Left lobe of liver (tissue), 2 donors: ENCODE measurements around the gene SPOCK1. TPM values are rescaled to one million over a fixed set of nuclear protein-coding genes. Genes with fewer than 3 reads are reported as not detected.

Source experiments
- ATAC-seq: fragments of 200-7000 bp; cut with Tn5 transposase; one replicate; pipeline ENCODE4 v1.9.1; 2020; ENCODE audit warnings: mild to moderate bottlenecking, moderate library complexity
- DNase-seq: peaks from one replicate; pipeline ENCODE4 v3.0.0-alpha.2; 2020; ENCODE audit warnings: low spot score
- total RNA-seq: library from RNA; stranded (reverse); gene quantifications from one replicate; pipeline ENCODE4 v1.2.1, GENCODE V29; 2021
- donor health status: DM: no; HTN: no; CAD: no; lungs with moderate emphysema.
- donor health status: DM: no; HTN: yes; CAD: no.

The SPOCK1 gene
- total RNA-seq, 1 donor from 2014 or later, result 0.40 TPM

DNA sequence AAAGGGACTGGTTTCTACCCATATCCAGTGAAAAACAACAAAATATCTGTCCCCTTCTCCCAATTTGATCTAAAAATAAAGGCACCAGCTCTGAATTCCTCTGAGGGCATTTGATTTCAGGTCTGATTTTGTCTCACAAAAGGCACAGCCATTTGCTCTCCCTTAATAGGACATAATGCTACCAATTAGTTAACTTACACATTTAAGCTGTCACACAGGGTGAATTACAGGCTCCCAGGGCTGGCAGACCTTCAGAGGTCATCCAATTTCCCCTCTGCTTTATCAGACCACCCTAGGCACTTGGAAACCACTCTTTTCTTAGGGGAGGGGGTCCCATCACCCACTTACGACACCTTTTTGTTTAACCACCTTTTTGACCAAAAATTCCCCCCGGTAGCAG lies 319.9 kb downstream of the SPOCK1 start:
- ATAC-seq, result no peak
- no peak for DNase-seq

DNA sequence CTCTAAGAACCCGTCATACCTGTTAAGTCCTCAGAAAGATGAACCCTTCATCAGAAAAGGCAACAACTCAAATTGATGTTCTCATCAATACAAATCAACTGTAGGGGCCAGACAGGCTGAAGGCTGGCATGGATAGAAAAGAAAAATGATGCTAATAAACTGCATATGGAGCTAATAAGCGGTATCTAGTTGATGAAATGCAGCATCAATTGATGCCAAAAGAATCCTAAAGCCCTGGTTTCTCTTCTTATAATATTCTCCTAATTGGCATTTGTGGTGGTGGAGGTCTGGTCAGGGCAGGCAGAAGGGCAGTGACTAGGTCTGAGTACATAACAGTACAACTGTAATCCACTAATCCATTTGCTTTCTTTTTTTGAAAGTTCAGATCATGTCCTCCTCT lies 322.5 kb downstream of the SPOCK1 start:
- DNase-seq (no peak), ATAC-seq (no peak)

DNA sequence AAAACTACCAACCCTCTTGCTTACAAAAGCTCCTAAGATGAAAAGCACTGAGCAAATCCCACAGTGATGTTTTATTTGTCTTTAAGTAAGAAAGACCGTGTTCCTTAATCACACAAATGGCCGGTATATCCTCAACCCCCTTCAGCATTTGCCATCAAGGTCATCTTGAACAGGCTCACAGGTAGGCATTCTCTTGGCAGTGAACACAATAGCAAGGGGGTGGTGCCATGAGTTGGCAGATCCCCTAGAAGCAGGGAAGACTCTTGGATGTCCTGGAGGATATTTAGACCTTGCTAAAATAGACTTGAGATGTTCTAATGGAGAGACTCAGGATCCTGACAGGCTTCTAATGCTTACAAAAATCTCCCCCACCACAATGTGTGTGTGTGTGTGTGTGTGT lies 323.0 kb downstream of the SPOCK1 start:
- DNase-seq (no peak), ATAC-seq (no peak)

DNA sequence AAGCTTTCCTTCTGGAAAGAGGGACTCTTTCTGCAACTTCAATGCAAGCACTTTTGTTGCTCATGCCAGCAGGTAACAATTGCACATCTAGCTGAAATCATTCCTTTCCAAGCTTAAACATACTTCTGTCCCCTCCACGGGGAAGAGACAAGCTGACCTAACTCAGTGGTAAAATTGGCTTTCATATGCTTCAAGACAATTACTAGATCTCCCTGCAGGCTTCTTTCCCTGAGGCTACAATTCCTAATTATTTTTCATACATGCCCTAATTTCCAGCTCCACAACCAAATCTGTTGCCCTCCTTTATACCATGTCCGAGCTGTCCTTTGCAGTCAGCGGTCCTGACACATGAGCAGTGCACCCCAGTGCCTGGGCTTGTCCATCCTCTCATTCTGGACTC lies 324.9 kb downstream of the SPOCK1 start:
- no peak for DNase-seq
- ATAC-seq, result no peak

DNA sequence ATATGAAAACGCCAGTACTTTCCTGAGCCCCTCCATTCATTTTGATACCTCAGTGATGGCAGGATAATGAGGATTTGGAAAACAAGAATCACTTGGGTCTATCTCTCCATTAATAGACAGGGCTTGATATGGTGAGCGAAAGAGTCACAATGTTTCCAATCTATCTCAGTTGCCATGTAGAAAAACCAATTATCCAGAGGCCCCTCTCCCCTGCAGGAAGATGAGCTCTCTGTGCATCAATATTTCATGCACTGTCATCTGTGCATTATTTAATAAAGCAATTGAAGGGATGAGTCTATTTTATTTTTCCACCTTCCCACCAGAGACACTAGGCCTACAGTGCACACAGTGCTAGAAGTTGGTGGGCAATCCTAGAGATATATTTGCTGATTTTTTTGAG lies 326.9 kb downstream of the SPOCK1 start:
- DNase-seq (no peak), ATAC-seq (no peak)

DNA sequence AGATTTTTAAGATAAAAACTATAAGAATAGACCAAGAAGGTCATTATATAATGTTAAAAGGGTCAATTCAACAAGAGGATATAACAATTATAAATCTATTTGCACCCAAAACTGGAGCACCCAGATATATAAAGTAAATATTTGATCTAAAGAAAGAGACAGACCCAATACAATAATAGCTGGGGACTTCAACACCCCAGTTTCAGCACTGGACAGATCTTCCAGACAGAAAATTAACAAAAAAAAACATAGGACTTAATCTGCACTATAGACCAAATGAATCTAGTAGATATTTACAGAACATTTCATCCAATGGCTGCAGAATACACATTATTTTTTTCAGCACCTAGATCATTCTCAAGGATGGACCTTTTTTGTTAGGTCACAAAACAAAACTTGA lies 331.9 kb downstream of the SPOCK1 start:
- no peak for ATAC-seq

DNA sequence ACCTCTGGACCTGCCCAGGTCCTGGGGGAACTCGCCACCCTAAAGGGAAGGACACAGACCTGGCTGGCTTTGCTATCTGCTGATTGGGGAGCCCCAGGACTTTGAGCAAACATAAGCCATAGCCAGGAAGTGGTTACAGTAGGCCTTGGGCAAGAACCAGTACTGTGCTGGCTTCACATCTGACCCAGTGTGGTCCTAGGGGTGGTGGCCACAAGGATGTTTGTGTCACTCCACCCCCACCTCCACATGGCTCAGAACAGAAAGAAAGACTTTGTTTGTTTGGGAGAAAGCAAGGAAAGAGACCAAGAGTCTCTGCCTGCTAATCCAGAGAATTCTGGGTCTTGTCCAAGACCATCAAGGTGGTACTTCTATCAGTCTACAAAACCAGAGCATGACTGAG lies 334.2 kb downstream of the SPOCK1 start:
- no peak for ATAC-seq

More for the DNA sequence above, 331.9 kb downstream of the SPOCK1 start:
- no peak for DNase-seq

DNA sequence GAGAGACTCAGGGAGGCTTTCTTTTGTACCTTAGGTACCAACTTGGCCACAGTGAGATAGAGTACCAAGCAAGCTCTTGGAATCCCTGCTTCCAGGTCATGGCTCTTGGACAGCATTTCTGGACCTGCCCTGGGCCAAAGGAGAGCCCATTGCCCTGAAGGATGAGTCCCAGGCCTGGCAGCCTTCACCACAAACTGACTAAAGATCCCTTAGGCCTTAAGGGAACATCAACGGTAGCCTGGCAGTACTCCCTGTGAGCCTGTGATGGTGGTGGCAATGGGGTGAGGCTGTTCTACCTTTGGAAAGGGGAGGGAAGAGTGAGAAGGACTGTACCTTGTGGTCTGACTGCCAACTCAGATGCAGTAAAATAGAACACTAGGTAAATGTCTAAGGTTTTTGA lies 334.6 kb downstream of the SPOCK1 start:
- ATAC-seq (no peak), DNase-seq (no peak)

More for the DNA sequence above, 334.2 kb downstream of the SPOCK1 start:
- no peak for DNase-seq

DNA sequence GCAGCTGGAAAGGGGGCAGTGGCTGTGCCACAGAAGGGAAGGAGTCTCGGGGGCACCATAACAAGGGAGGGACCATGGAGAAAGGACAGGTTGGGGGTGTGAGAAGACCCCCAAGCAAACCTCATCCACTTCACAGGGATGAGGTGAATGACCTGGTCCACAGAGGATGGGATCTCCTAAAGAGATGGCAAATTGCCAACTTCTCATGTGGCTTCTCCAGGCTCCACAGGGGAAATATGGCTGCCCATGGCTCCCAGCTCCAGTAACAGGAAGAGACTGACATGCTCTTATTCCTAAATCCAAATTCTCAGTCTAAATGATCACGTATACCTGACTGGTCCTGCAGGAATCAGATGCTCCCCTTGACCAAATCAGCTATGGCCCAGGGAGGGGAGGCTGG lies 340.4 kb downstream of the SPOCK1 start:
- no peak for DNase-seq
- ATAC-seq, result no peak

DNA sequence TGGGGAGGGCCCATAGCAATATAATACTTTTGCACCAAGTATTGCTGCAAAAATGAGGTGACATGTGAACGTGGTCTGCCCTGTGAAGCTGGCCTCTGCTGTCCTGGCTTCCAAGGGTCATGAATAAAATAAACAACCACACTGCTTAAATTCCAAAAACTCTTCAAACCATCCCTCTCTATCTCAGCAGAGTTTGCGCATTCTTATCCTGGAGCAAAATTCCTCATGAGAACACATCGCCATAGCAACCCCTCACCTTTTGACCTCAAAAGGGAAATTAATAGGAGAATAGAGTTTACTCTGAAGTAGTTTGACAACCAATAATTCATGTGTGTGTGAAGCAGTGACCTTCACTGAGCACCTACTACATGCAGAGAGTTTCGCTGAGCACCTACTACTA lies 342.9 kb downstream of the SPOCK1 start:
- ATAC-seq (no peak), DNase-seq (no peak)

DNA sequence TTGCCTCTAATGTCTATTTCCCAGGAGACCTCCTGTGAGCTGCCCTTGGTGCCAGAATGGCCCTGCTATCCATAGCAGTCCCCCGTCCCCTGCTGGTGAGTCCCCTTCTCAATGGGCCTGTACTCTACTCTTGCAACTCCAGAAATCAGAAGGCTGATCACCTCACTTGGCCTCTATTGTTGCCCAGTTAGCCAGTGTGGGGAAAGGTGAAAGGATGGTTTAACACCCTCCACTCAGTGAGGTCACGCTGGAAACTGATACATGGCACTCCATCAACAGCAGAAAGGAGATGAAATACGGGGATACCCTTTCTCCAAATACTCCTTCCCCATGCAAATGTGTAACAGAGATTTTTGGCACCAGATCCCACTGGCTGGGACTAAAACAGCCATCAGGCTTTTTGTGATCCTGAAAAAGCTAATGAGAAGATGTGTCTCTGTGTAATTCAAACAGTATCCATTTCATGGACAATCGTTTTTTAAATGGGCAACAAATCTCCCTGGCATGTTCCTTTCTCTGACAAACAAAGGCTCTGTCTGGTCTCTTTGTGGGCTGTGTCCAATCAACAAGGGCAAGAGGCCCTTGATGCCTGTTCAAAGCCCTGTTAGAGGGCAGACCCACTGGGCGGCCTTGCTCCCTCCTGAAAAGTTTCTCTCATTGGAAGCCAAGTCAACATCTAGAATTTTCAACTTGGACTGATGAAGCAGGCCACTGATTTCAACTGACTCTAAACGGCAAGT lies 343.7 kb downstream of the SPOCK1 start:
- DNase-seq (no peak), ATAC-seq (no peak)

DNA sequence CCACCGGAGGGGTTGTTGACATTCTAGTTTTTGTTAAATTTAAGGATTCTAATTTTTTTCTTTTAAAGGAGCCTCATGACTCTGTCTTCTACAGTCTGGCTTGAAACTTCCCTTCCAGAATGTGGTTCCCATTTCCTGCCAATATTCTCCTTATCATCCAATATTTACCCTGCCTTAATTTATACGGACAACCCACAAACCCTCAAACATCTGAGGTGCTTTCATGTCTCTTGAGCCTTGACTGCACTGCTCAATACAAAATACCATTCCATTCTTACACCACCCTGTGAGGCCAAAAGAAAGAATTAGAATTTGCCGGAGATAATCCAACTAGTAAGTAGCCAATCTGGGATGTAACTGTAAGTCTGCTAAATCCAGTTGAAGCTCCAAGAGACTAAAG lies 346.5 kb downstream of the SPOCK1 start:
- no peak for DNase-seq
- ATAC-seq, result no peak

DNA sequence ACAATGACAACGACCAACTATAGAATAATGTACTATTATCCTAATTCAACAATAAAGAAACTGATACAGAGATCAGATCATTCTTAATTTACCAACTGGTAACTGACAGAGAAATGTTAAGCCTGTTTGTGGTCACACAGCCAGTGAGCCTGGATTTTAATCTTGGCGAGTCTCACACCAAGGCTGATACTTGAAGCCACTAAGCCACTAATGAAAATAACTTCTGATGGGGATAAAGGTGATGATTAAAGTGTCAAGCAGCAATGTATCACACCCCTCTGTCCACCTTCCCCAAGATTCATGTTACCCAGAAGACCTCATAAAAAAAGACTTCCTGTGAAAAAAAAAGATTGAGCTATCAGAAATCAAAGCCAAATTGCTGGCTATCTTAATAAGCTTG lies 350.5 kb downstream of the SPOCK1 start:
- ATAC-seq (no peak), DNase-seq (no peak)

DNA sequence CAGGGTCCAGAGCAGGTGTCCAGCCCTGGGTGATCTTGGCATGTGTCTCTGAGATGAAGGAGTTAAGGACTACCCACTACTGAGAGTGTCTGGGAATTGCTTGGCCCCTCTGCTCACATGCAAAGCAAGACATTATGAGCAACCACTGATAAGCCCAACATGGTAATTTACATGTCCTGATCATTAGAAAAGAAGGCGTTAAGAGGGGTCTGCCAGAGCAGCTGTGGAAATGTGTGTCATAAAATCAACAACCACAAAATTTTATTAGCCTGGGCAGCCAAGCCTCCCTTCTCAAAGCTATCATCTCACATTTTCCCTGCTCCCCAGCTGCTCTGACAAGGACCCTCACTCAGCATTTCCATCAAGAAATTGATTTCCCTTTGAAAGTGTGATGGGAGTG lies 351.0 kb downstream of the SPOCK1 start:
- ATAC-seq (no peak), DNase-seq (no peak)

DNA sequence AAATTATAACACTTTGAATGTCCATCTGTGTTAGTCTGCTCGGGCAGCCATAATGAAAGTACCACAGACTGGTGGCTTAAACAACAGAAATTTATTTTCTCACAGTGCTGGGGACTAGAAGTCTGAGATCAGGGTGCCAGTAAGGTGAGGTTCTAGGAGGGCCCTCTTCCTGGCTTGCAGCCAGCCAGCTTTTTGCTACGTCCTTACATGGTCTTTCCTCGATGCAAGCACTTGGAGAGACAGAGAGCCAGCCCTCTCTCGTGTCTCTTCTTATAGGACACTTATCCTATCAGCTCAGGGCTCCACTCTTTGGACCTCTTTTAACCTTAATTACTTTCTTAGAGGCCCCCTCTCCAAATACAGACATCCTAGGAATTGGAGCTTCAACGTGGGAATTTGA lies 351.8 kb downstream of the SPOCK1 start:
- ATAC-seq, result no peak
- DNase-seq, result no peak

DNA sequence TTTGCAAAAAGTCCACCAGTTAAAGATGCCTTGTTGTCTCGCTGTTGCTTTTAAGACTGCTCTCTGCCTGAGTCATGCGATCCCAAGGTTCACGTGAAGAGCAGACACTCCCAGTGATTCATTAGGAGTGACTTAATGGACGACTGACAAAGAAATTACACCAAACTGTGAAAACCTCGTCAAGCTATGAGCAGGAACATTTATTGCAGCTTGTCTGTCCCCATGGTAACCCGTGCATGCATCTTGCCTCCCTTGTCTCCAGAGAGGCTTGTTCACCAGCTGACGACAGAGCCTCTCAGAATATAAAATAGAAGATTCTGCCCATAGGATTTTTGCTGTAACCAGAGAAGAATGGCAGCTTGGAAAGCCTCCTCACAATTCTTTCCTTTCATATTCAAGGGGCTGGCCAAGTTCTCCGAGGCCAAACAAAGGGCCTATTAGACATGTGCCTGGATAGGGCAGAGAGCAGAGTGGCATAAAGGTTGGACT lies 352.7 kb downstream of the SPOCK1 start:
- DNase-seq (no peak), ATAC-seq (no peak)

DNA sequence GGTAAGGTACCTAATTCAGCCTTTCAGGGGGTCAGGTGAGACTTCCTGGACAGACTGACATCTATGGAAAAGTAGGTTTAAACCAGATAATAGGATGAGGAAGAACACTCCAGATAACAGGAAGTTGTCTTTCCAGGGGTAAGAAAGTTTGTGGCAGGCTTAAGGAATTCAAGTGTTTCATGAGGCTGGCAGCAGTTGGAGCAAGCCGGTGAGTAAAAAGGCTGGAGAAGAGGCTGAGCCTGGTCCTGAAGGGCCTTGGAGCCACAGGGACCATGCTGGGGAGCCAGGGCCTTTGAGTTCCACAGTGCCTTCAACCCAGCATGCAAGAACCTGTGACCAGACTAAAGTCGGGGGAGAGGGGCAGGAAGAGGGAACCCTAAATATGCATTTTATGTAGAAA lies 353.4 kb downstream of the SPOCK1 start:
- DNase-seq (no peak), ATAC-seq (no peak)

DNA sequence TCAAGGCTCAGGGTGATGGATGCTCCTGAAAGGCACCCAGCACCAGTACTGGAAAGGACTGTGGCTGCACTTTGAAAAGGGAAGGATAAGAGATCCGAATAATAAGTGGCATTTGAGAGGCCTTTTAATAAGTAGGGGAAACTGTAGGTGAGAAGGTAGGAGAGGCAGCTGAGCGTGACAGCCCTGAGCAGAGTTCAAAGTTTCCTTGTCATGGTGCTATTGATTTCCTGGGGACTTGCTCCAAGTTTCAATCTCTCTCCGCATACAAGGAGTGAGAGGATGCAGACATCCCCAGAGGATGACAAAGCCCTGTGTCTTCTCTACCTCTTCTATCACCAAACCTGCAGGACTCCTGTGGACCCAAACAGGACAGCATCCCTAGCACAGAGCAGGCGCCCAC lies 354.5 kb downstream of the SPOCK1 start:
- no peak for DNase-seq
- ATAC-seq, result no peak

DNA sequence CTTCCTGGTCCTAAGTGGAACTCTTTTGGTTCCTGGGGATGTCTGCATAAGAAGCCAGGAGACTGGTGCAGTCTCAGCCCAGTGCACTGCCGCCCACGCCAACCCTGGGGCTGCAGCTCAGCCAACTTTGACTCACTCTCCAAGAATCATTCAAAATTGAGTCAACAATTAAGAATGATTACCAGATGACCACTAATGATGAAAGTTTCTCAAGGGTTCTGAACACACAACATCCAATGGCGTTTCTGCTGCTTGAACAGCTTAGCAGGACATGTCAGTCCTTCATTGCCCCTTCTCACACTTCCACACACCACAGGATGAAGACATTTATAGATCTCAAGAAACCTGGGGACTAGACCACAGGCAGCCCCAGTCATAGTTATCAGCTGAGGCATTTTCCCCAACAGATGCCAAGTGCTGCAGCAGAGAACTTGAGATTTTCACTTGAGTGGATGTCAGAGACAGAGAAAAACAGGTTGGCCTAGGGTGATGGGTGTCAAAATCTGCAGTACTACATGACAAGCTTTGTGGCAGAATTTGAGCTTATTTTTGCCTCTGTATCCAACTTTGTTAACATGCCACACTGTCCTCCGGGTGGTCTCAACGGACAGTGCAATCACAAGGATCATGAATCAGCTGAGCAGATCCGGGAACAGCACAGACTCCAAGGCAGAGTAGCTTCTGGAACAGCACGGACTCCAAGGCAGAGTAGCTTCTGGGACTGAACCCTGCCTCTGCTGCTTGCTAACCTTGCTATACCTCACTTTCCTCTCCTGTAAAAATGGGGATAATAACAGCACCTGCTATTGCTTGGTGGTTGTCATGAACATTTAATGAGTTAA lies 356.1 kb downstream of the SPOCK1 start:
- ATAC-seq (no peak), DNase-seq (no peak)

DNA sequence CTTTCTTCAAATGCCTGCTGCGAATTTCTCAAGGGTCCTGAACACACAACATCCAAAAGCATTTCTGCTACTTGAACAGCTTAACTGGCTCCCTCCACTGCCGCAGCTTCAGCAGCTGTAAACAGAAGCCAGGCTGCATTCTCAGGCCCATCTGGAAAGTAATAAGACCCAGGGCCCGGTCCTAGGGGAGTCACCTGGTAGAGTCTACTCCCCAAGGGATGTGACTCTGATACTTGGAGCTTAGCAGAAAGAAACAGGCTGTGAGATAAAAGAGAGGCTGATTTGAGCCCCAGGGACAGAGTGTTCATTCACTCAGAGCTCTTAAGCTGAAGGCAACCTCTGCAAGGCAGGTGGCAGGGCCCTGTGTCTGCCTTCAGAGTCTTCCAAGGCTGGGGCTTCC lies 356.8 kb downstream of the SPOCK1 start:
- no peak for DNase-seq
- no peak for ATAC-seq

DNA sequence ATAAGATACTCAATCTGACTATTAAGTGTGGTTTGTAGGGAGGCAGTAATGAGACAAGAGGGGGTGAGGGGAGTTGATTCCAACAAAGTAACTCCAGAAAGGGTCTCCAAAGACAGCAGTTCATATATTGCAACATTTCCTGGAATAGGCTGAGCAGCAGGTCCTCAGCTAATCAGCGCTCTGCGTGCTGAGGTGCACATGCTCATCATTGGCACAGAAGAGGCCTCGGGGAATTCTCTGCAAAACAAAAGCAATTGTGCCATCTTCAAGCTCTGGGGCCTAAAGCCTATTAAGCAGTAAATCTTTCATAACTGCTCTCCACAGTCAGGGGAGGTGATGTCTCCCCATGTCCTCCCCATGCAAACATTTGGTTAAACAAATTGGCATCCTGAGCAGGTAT lies 357.3 kb downstream of the SPOCK1 start:
- DNase-seq (no peak), ATAC-seq (no peak)

DNA sequence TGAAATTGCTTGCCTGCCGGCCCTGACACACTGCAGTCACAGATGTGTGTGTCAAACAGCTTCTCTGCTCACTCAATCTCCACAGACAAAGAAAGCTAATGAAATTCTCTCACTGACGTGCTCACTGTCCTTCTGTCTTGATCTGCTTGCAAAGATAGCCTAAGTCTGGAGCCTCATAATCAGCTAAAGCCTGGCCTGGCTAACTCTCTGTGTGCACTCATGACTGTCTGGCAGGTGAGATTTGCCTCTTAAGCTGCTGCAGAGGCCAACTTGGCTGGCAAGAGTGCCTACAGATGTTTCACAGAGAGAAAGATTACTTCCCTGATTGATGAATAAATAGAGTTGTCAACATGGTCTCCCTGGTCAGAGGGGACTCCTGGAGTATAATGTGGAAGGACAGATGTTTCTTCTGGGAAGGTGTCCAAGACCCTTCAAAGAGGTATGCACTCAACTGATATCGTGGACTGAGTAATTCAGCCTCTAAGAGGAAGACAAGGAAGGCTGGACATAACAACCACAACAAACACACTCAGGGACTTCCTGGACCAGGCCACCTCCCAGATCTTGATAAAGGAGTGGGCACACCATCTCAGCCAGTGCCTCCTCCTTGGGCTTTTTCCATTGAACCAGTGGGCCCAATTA lies 362.0 kb downstream of the SPOCK1 start:
- DNase-seq (no peak), ATAC-seq (no peak)
